Stimulated activated CD8-positive, alpha-beta memory T cell treated with anti-CD3 and anti-CD28 coated beads, Interleukin-12 subunit alpha, Interleukin-12 subunit beta, amount 100 ng/mL, for 24 hours (primary cell): ENCODE results near the gene LRRC40.
"Not testable (repeated sequence)": the region's sequence is repeated elsewhere in the genome, so short reads cannot be mapped to it uniquely, and the experiment has no call there.

Experiments
- DNase-seq: peaks from one replicate; pipeline ENCODE4 v3.0.0-alpha.2; 2020; ENCODE audit errors: extremely low read depth

The LRRC40 gene

GRCh38 chr1:70202173-70202758 lies 3.1 kb downstream of the LRRC40 start:
- DNase-seq: no peak

- no peak for DNase-seq
Measured at GRCh38 chr1:70200065-70200464, 5.3 kb downstream of the LRRC40 start.

GRCh38 chr1:70196333-70196732 lies 9.0 kb downstream of the LRRC40 start:
- DNase-seq: no peak

DNA sequence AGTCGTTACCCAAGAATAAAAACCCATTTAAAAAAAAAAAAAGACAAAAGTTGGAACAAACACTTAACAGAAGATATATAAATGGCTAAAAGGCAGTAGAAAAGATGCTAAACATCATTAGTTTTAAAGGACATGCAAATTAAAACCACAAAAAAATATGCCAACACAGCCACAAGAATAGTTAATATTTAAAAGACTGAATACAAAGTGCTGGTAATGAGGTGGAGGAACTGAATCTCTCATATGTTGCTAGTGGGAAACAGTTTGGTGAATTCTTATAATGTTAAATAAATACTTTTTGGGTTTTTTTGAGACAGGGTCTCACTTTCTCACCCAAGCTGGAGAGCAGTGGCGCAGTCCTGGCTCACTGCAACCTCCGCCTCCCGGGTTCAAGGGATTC lies 10.0 kb downstream of the LRRC40 start:
- DNase-seq: no peak

DNA sequence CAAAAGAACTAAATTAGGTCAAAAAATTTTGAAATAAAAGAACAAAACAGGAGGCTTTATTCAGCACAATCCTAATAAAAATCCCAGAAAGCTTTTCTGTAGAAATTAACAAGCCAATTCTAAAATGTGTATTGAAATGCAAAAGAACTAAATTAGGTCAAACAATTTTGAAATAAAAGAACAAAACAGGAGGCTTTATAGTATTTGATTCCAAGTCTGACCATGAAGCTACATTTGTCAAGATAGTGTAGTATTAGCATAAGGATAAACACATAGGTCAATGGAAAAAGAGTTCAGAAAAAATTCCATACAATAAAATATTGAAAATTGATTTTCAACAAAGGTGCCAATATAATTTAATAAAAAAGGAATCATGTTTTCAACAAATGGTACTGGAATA lies 10.8 kb downstream of the LRRC40 start:
- DNase-seq: no peak

DNA sequence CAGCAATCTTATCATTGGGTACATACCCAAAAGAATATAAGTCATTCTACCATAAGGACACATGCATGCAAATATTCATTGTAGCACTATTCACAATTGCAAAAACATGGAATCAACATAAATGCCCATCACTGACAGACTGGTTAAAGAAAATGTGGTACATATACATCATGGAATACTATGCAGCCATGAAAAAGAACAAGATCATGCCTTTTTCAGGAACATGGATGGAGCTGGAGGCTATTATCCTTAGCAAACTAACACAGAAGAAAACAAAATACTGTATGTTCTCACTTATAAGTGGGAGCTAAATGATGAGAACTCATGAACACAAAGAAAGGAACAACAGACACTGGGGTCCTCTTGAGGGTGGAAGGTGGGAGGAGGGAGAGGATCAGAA lies 12.9 kb downstream of the LRRC40 start:
- DNase-seq: not testable (repeated sequence)

DNA sequence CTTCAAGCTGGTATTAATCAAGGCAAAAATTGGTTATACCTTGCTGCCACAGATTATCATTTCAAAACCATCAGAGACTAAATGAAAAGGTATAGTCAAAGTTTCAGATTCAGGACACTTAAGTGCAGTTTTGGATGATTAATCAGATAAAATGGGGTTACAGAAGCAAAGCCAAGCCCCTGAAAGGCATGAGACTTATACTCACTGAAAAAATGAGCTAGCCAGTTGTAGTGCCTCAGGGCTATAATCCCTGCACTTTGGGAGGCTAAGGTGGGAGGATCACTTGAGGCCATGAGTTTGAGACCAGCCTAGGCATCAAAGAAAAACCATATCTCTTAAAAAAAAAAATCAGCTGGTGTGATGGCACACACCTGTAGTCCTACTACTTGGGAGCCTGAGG lies 15.2 kb downstream of the LRRC40 start:
- DNase-seq: no peak

GRCh38 chr1:70188522-70188921 lies 16.9 kb downstream of the LRRC40 start:
- no peak for DNase-seq

DNA sequence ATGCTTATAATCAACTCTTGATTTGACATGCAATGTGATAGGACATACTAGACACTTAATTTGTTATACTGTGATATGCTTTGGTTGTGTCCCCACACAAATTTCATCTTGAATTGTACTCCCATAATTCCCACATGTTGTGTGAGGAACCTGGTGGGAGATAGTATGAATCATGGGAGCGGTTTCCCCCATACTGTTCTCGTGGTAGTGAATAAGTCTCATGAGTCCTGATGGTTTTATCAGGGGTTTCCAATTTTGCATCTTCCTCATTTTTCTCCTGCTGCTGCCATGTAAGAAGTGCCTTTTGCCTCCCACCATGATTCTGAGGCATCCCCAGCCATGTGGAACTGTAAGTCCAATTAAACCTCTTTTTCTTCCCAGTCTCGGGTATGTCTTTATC lies 20.2 kb downstream of the LRRC40 start:
- not testable (repeated sequence) for DNase-seq

DNA sequence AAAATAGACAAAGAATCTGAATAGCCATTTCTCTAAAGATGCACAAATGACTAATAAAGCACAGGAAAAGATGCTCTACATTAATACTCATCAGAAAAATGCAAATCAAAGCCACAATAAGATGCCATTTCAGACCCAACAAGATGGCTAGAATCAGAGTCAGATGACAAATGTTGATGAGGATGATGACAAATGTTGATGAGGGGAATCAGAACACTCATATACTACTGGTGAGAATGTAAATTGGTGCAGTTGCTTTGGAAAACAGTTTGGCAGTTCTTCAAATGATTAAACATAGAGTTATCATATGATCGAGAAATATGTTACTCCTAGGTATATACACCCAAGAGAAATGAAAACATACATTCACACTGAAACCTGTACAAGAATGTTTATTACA lies 33.9 kb downstream of the LRRC40 start:
- no peak for DNase-seq

DNA sequence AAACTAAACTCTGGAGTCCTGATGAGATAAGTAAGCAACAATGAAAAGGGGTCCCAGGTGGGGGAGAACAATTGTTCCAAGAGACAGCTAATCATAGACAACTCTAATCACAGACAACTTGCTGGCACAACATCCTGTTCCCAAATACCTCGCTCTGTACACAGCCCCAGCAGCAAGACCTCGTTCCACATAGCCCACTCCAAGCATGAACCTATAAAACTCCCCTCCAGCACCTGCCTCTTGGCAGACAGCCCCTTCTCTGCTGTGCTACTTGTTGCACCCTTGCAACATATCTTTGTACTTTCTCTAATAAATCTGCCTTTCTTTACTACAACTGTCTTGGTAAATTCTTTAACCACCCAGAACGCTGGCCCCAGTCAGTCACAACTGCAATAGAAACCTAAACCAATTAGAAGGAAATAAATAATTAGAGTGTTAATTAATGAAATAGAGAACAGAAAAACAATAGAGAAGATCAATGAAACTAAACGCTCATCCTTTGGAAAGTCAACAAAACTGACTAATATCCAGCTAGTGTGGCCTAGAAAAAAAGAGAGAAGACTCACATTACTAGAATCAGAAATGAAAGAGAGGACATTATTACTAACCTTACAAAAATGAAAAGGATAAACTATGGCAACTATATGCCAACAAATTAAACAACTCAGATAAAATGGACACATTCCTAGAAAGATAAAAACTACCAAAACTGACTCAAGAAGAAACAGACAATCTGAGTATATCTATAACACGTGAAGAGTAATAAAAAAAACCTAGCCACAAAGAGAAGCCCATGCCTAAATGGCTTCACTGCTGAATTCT lies 36.1 kb downstream of the LRRC40 start:
- DNase-seq: no peak

GRCh38 chr1:70168283-70168682 lies 37.1 kb downstream of the LRRC40 start:
- DNase-seq: no peak

DNA sequence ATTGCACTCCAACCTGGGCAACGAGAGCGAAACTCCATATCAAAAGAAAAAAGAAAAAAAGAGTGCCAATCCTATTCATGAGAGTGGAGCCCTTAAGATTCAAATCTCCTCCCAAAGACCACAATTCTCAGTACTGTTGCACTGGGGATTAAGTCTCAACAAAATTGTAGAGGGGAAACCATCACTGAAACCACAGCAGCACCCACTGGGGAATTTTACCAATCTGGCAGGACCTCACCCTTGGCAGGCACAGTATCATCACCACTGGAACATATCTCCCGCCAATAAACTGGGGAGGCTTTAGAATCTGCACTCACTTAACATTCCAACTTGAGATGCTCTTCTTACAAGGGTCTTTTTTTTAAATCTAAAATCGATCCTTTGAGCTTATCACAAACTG lies 41.0 kb downstream of the LRRC40 start:
- no peak for DNase-seq

DNA sequence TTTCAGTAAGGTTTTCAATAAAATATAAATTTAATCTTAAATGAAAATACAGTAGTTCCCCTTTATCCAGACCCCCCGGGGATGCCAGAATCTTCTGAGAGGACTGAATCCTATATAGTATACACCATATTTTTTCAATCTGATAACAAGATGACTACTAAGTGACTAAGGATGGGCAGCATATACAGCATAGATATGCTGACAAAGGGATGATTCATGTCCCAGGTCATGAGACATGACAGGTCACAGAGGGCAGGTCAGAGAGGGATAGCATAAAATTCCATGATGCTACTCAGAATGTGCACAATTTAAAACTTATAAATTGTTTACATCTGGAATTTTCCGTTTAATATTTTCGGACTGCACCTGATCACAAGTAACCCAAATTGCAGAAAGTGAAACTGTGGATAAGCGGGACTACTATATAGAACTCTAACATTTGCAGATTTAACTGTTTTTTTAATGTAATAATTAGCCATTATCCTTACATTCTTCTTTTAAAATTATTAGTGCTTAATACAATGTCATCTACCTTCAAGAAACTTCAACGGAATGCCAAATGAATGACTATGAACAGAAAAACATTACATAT lies 48.8 kb downstream of the LRRC40 start:
- DNase-seq: no peak

GRCh38 chr1:70153739-70154138 lies 51.6 kb downstream of the LRRC40 start:
- DNase-seq: no peak

DNA sequence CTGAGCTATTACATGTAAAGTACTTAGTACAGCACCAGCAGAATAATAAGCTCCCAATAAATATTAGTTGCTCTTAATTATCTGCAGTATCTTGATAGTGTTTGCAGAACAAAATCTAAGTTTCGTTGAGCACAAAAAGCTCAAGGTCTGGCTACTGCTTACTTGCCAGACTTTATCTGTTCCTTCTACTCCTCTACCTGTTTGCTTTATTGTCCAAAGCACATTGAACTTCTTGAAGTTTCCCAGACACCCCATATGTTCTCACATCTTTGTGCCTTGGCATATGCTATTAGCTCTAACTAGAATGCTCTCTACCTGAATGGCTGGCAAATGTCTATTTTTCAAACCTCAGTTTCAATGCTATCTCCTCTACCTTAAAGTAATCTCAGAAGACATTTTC lies 54.9 kb downstream of the LRRC40 start:
- no peak for DNase-seq

DNA sequence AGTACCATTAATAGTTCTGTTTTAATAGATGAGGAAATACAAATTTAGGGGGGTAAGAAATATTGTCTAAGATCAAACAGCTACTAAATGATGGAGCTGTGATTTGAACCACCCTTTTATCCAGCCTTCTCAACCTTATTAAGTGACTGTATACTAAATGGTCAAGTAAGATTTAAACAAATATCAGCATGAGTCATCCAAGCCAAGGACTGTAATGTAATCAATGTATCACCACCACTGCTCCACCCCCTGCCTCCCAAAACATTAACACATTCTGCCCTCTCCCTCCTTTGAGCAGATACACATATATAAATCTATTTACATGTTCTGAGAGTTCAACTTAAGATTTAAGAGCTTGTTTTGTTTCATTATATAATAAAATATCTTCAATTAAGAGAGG lies 58.9 kb downstream of the LRRC40 start:
- DNase-seq: no peak

DNA sequence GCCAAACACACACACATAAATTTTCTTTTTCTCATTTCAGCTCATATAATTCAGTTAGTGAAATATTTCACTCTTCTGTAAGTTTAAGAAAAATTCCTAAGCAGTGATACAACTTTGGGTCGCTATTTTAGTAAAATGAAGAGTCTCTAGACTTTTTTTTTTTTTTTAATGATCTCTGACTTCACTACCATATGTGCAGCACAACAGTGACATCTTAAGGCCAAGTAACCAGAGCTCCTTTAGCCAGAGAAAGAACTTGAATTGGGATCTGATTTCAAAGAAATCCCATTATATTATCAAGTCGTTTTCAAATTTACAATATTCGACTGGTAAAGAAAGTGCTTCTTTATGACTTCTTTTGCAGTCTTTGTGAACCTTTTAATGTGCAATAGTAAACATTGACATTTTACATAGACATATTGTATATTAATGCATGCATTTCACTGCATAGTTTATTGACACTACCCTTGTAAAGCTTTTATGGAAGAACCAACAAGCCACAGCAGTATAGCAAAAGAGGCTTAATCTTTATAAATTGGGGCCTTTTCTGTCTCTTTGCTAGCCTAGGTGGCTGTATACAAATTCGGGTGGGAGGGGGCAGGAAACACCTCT lies 62.2 kb downstream of the LRRC40 start:
- no peak for DNase-seq

DNA sequence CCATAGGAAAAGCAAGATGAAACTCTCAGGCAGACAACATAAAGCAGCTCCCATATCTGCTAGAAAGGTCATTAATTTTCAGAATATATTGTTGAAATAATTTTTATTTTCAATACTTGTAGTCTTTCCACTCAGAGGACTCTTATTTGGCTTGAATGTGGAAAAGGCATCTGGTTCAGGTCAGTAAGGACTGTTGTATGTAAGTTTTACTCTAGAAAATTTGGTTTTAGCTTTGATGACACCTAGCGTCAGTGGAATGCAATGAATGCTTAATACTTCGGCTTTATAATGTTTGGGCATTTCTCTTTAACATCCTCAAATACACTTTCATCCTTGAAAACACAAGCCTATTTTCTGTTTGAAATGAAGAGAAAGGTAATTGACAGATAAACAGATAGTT lies 63.3 kb downstream of the LRRC40 start:
- DNase-seq: no peak

DNA sequence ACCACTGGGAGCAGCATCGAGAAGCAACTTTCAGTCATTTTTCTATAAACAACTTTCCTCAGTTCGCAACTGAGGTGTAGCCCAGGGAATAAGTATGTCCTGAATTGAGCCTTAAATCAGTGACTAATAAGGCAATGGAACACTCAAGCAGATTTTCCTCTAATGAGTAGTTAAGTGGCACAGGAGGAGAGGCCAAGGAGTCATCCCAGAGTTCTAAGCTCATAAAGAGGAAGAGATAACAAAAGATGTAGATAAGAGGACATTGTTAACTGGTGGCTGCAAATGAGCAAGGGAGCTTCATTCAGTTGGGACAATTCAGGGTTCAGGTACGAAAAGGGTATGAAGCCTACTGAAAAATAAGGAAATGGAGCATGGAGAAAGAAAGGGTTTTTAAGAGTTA lies 64.5 kb downstream of the LRRC40 start:
- no peak for DNase-seq

GRCh38 chr1:70140343-70140742 lies 65.0 kb downstream of the LRRC40 start:
- no peak for DNase-seq

DNA sequence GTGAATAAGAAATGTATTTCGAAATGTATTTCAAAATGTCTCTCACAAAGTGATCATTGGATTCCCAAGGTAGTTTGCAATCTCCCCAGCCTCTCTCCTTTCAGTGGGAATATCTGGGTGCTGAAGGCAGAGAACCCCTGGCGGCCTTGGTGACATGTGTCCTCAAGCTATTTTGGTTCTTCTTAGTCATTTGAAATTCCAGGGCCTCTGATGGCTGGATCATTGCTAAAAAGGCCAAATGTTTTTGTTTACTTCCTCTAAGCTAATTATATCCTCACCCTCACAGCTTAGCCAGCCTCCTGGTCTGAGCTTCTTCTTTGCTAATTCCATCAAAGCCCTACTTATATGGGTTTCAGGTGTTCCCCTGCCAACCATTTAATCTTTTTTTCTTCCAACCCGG lies 71.2 kb downstream of the LRRC40 start:
- no peak for DNase-seq

DNA sequence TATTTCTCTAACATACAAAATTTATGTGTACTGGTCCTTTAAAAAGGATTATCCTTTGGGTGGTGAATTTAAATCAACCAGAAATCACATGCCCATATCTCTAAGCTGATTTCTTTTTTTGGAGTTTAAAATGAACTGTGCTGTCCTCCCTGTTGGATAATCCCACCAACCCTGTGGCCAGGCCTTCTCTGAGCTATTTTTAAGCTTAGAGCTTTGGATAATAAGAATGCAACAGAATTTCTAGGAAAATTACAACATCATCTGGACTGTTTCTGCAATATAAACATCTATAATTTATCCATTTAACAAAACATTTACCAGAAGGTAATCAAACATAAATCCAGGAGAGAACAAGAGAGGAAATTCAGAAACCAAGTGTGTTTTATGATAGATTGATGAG lies 88.3 kb downstream of the LRRC40 start:
- no peak for DNase-seq
